Smooth muscle cell (in vitro differentiated cells): ENCODE results near the gene RNASE9. TPM values are rescaled to one million over a fixed set of nuclear protein-coding genes. Genes with fewer than 3 reads are reported as not detected.
A peak's percentile ranks its signal among the peaks of the same experiment; 100 is the strongest.

Experiments used
- DNase-seq: peaks from one replicate; lab custom pipeline; 2025; ENCODE audit not compliant: unreplicated experiment; lab: John Stamatoyannopoulos, UW
- H2AFZ ChIP-seq: fragments of 200-600 bp; sonication (generic); 2 replicates; pipeline ENCODE4 v1.6.0; 2016; ENCODE audit warnings: antibody characterized with exemption, low read depth, mild to moderate bottlenecking
- H3F3A ChIP-seq: fragments of 200-600 bp; sonication (generic); 2 replicates; pipeline ENCODE4 v1.6.0; 2017; ENCODE audit warnings: antibody characterized with exemption, low read depth
- H3K27ac ChIP-seq: fragments of 200-600 bp; sonication (generic); 2 replicates; pipeline ENCODE4 v1.5.1; 2016; ENCODE audit warnings: low read depth, mild to moderate bottlenecking
- H3K27me3 ChIP-seq: fragments of 200-600 bp; sonication (generic); 2 replicates; pipeline ENCODE4 v1.6.1; 2016; ENCODE audit warnings: low read depth, mild to moderate bottlenecking
- H3K36me3 ChIP-seq: fragments of 200-600 bp; sonication (generic); 2 replicates; pipeline ENCODE4 v1.5.1; 2016; ENCODE audit warnings: low read depth
- H3K4me1 ChIP-seq: fragments of 200-600 bp; sonication (generic); 2 replicates; pipeline ENCODE4 v1.5.1; 2016; ENCODE audit warnings: low read depth
- H3K4me2 ChIP-seq: fragments of 200-600 bp; sonication (generic); 2 replicates; pipeline ENCODE4 v1.6.0; 2016; ENCODE audit warnings: mild to moderate bottlenecking
- H3K4me3 ChIP-seq: fragments of 200-600 bp; sonication (generic); 2 replicates; pipeline ENCODE4 v1.5.1; 2016; ENCODE audit warnings: mild to moderate bottlenecking
- H3K79me2 ChIP-seq: fragments of 200-600 bp; sonication (generic); 2 replicates; pipeline ENCODE4 v1.6.0; 2016; ENCODE audit warnings: low read depth, mild to moderate bottlenecking
- H3K9ac ChIP-seq: fragments of 200-600 bp; sonication (generic); 2 replicates; pipeline ENCODE4 v1.6.0; 2016; ENCODE audit warnings: low read depth
- H3K9me3 ChIP-seq: fragments of 200-600 bp; sonication (generic); replicated peaks from 2 replicates; pipeline ENCODE4 v1.5.1; 2016; ENCODE audit warnings: low read depth
- H4K20me1 ChIP-seq: fragments of 200-600 bp; sonication (generic); 2 replicates; pipeline ENCODE4 v1.6.0; 2016; ENCODE audit warnings: low read depth
- CTCF ChIP-seq: fragments of 200-600 bp; sonication (generic); IDR thresholded peaks from 2 replicates; pipeline ENCODE4 v1.5.1; 2017; ENCODE audit warnings: borderline replicate concordance, mild to moderate bottlenecking, antibody characterized with exemption; ENCODE audit not compliant: insufficient read depth, poor library complexity, severe bottlenecking
- WGBS: methylation state at CpG from one replicate; pipeline ENCODE4 v1.1.7; 2016; ENCODE audit warnings: low lambda C conversion rate; 5-methylcytosine and 5-hydroxymethylcytosine counted together
- polyA plus RNA-seq: library from polyadenylated mRNA; unstranded; fragments of >200 nt; fragmentation: Nextera tagmentation; extraction: Ambion mirVana; gene quantifications from 2 replicates; pipeline ENCODE4 v1.2.1, GENCODE V29; 2016
- total RNA-seq: library from RNA; depleted of rRNA; stranded (reverse); fragments of >200 nt; gene quantifications from 2 replicates; pipeline ENCODE4 v1.2.3, GENCODE V29; 2014

The RNASE9 gene
- total and polyA plus RNA-seq, 2 experiments from 2014 or later = not detected

GRCh38 chr14:20530771-20531571, 29.9 kb downstream of the RNASE9 start:
- H3K36me3 ChIP-seq = no peaks in the 10 kb centered on the region
- peak overlapping the region; percentile 25 for H2AFZ ChIP-seq
- H3F3A ChIP-seq = no peaks in the 10 kb centered on the region
- no peak overlapping the region for H3K4me3 ChIP-seq
- H3K9me3 ChIP-seq = no peaks in the 10 kb centered on the region
- H3K4me1 ChIP-seq = no peaks in the 10 kb centered on the region
- peak; percentile 60 for TF ChIP-seq CTCF
- DNase-seq = no peak
- no peaks in the 10 kb centered on the region for H3K27me3 ChIP-seq
- H3K79me2 ChIP-seq = no peaks in the 10 kb centered on the region
- WGBS = 18% methylated on average over 8 of the region's 8 CpGs
- no peaks in the 10 kb centered on the region for H4K20me1 ChIP-seq
- no peak overlapping the region for H3K4me2 ChIP-seq
- no peak overlapping the region for H3K9ac ChIP-seq
- no peak overlapping the region for H3K27ac ChIP-seq

DNA sequence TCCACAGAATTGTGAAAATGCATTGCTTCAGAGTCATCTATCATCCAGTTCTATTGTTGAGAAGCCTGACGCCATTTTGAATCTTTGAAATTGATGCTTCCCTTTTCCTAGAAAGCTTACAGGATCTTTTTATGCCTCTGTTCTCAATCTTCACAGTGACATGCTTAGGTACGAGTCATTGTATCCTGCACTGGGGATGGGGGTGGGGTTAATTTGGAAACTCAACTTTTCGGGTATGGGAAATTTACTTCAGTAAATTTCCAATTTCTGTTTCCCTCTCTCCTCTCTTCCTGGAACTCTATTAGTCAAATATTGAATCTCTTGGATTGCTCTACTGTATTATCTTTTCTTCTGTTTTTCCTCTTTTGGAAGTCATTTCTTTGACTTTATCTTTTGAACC, 31.0 kb downstream of the RNASE9 start:
- Histone ChIP-seq H3F3A (no peaks in the 10 kb centered on the region), H3K4me3 (no peak overlapping the region), H4K20me1 (no peaks in the 10 kb centered on the region), H3K9me3 (no peaks in the 10 kb centered on the region), H3K27ac (no peak overlapping the region), H3K9ac (no peak overlapping the region), H3K4me1 (no peaks in the 10 kb centered on the region), H3K27me3 (no peaks in the 10 kb centered on the region), H3K4me2 (no peak overlapping the region), H2AFZ (no peak overlapping the region), H3K36me3 (no peaks in the 10 kb centered on the region), H3K79me2 (no peaks in the 10 kb centered on the region)
- no peak for DNase-seq
- TF ChIP-seq CTCF = no peak
- 81% methylated on average over 3 of the region's 3 CpGs for WGBS

- no peak for DNase-seq
- Histone ChIP-seq H3K4me3 (no peak overlapping the region), H3K79me2 (no peaks in the 10 kb centered on the region), H3K36me3 (no peaks in the 10 kb centered on the region), H4K20me1 (no peaks in the 10 kb centered on the region), H3K9me3 (no peaks in the 10 kb centered on the region), H2AFZ (no peak overlapping the region), H3K9ac (no peak overlapping the region), H3K4me2 (no peak overlapping the region), H3K27ac (no peak overlapping the region), H3F3A (no peaks in the 10 kb centered on the region), H3K27me3 (no peaks in the 10 kb centered on the region), H3K4me1 (no peaks in the 10 kb centered on the region)
- WGBS = 95% methylated on average over 2 of the region's 2 CpGs
- no peak for TF ChIP-seq CTCF
These were observed 36.8 kb downstream of the RNASE9 start for GRCh38 chr14:20524027-20524426.

DNA sequence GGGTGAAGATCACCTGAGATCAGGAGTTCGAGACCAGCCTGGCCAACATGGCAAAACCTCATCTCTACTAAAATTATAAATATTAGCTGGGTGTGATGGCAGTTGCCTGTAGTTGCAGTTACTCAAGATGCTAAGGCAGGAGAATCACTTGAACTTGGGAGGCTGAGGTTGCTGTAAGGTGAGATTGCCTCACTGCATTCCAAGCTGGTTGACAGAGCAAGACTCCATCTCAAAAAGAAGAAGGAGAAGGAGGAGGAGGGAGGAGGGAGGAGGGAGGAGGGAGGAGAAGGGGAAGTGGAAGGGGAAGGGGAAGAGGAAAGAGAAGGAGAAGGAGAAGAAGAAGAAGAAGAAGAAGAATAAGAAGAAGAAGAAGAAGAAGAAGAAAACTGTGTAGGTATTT, 38.5 kb downstream of the RNASE9 start:
- H3K27me3 ChIP-seq = no peaks in the 10 kb centered on the region
- H2AFZ ChIP-seq = no peak overlapping the region
- no peaks in the 10 kb centered on the region for H3F3A ChIP-seq
- no peak overlapping the region for H3K9ac ChIP-seq
- H3K27ac ChIP-seq = no peak overlapping the region
- no peaks in the 10 kb centered on the region for H4K20me1 ChIP-seq
- no peak for DNase-seq
- WGBS = 85% methylated on average over 1 of the region's 1 CpG
- no peaks in the 10 kb centered on the region for H3K79me2 ChIP-seq
- TF ChIP-seq CTCF = no peak
- no peak overlapping the region for H3K4me2 ChIP-seq
- no peak overlapping the region for H3K4me3 ChIP-seq
- no peaks in the 10 kb centered on the region for H3K36me3 ChIP-seq
- H3K9me3 ChIP-seq = no peaks in the 10 kb centered on the region
- no peaks in the 10 kb centered on the region for H3K4me1 ChIP-seq
